Fibroblast of skin of scalp (primary cell): ENCODE measurements around the gene CBY2.
"Not testable (repeated sequence)": the region's sequence is repeated elsewhere in the genome, so short reads cannot be mapped to it uniquely, and the experiment has no call there.

Experiments used
- DNase-seq: peaks from one replicate; pipeline ENCODE4 v3.0.0-alpha.2; 2013

CBY2 gene

GRCh38 chr13:45748941-45749759 is 47.0 kb downstream of the CBY2 start:
- no peak for DNase-seq

- DNase-seq, result no peak
These were observed 48.4 kb downstream of the CBY2 start for GRCh38 chr13:45750566-45750965.

- DNase-seq, result no peak
These were observed 49.8 kb downstream of the CBY2 start for GRCh38 chr13:45751885-45752284.

- DNase-seq, result no peak
These were observed 50.4 kb downstream of the CBY2 start for GRCh38 chr13:45752510-45752909.

GRCh38 chr13:45756498-45756897 is 54.4 kb downstream of the CBY2 start:
- DNase-seq, result not testable (repeated sequence)

- not testable (repeated sequence) for DNase-seq
These were observed 55.5 kb downstream of the CBY2 start for GRCh38 chr13:45757589-45757988.

- no peak for DNase-seq
These were observed 61.3 kb downstream of the CBY2 start for GRCh38 chr13:45763419-45763818.
